SK-N-MC (cell line): ENCODE measurements around the gene TRIM60.

ENCODE experiments used
- EZH2 ChIP-seq: fragments of 200-600 bp; sonication (generic); IDR thresholded peaks from one replicate; pipeline ENCODE4 v1.6.1; 2017; ENCODE audit warnings: antibody characterized with exemption
- FOXP2 ChIP-seq: optimal IDR thresholded peaks from 2 replicates; pipeline ENCODE3; 2011; ENCODE audit warnings: mild to moderate bottlenecking, moderate library complexity; ENCODE audit not compliant: insufficient read depth; ENCODE audit errors: extremely low read length, control extremely low read depth
- POLR2AphosphoS5 ChIP-seq: IDR thresholded peaks from 2 replicates; pipeline ENCODE4 v1.6.1; 2012; ENCODE audit warnings: mild to moderate bottlenecking, low read depth, low read length, borderline replicate concordance

GRCh38 chr4:165009493-165010227, 22.1 kb upstream of the TRIM60 start:
- TF ChIP-seq POLR2AphosphoS5 (no peak), EZH2 (no peak), FOXP2 (no peak)
